ENCODE results near the gene LRRC8D.
"Not testable (repeated sequence)": the region's sequence is repeated elsewhere in the genome, so short reads cannot be mapped to it uniquely, and the experiment has no call there.

Gene LRRC8D

DNA sequence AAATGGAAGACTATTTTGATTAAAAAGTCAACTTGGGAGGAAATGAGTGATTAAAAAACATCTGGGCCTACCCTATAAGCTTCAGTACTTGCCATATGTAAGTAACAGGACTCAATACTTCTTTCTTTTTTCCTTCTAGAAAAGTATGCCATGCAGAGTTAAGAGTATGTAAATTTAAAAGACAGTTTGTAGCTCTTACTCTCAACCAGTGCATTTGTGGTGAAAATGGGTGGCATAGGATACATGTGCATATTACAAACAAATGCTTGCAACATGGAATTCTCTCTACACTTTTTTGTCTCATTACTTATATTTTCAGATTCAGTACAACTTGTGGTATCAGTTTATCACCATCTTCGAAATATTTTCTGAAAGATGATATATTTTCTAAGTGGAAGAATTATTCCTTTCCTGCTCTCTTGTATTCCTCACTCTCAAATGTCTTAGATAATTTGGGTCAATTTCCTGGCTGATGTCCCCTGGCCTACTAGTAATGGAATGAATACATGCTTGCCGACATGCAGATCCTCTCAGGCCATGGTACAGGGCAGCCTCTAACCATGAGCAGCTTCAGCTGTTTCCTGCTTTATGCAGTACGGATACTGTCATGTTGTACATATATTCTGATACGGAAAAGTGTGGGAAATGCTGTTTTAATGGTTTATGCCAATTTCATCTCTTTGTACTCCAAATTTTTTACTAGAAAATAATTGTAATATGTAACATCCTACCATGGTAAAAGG, 92.7 kb downstream of the LRRC8D start:
- no peak for DNase-seq (ENCODE audit: low read depth)

- no peak for DNase-seq (ENCODE audit: low read depth)
Observed at GRCh38 chr1:89917353-89917752, 96.5 kb downstream of the LRRC8D start.

DNA sequence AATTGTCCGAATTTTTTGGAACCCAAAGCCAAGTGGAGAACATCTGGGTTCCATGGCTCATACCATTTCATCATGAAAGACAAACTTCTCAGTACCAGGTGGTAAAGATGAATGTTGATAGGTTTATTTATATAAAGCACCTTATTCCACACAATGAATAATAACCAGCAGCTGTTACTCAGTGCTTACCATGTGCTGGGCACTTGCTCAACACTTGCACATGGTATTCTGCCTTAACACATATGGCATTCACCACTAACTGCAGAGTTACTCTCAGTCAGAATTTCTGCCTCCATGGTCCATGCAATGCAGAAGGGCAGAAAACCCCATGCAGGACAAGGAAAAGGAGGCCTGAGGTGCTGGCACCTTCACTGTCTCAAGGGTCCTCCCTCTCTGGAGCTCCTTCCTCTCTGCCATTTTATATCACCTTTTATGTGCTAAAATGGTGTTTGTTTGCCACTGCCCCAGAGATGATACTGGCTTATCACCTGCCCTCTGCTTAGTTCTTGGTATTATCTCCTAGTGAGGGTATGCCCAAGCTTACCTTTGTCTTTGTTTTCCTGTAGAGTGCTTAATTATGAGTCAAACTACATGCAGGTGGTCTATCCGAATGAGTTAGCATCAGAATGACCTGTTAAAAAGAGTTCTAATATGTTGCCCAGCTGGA, 97.4 kb downstream of the LRRC8D start:
- no peak for DNase-seq (ENCODE audit: low read depth)

- no peak for DNase-seq (ENCODE audit: low read depth)
Observed at GRCh38 chr1:89918794-89919155, 97.9 kb downstream of the LRRC8D start.

- no peak for DNase-seq (ENCODE audit: low read depth)
Observed at GRCh38 chr1:89919174-89919573, 98.3 kb downstream of the LRRC8D start.

- no peak for DNase-seq (ENCODE audit: low read depth)
Observed at GRCh38 chr1:89922911-89923310, 102.1 kb downstream of the LRRC8D start.

GRCh38 chr1:89923517-89923916, 102.7 kb downstream of the LRRC8D start:
- DNase-seq (ENCODE audit: low read depth): no peak

- not testable (repeated sequence) for DNase-seq (ENCODE audit: low read depth)
Observed at GRCh38 chr1:89924075-89924474, 103.2 kb downstream of the LRRC8D start.

- DNase-seq (ENCODE audit: low read depth): no peak
Observed at GRCh38 chr1:89927049-89927448, 106.2 kb downstream of the LRRC8D start.

GRCh38 chr1:89927478-89927877, 106.6 kb downstream of the LRRC8D start:
- no peak for DNase-seq (ENCODE audit: low read depth)

DNA sequence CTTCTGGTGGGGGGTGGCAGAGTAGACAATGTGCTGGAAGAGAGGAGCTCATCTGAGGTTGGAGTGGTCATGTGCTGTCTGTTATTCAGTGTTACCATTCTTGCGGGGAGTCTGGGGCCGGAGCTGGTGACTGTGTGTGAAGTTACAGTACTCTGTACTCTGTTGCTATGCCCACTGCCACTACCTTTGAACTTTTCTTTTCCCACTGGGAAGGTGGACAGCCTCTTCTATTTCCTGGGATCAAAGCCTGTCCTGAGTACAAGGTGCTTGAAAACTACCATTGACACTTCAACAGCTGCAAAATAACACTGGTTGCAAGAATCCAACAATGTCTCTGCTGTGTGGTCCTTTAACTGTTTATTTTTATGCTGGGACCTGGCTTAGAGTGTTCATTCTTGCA, 107.7 kb downstream of the LRRC8D start:
- no peak for DNase-seq (ENCODE audit: low read depth)

GRCh38 chr1:89929467-89930063, 108.7 kb downstream of the LRRC8D start:
- DNase-seq (ENCODE audit: low read depth): no peak

DNA sequence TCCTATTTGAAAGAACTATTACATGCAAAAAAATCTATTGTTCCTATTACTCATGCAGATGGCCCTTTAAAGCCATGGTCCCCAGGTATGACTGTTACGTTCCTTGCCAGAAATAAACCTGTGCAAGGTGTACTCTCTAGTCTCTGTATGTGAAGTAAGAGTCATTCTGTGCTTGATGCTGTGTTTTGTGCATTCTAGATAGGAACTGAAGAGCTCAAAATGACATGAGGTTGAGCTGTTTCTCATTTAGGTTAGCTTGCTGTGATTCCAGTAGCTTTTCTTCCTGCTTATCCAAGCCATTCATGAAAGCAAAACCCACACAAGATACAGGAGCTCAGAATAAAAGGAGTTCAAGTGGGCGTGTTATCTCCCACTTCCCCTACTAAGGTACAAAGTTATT, 109.7 kb downstream of the LRRC8D start:
- DNase-seq (ENCODE audit: low read depth): no peak

- no peak for DNase-seq (ENCODE audit: low read depth)
Observed at GRCh38 chr1:89931964-89932363, 111.1 kb downstream of the LRRC8D start.

- DNase-seq (ENCODE audit: low read depth): no peak
Observed at GRCh38 chr1:89932598-89933364, 111.9 kb downstream of the LRRC8D start.

DNA sequence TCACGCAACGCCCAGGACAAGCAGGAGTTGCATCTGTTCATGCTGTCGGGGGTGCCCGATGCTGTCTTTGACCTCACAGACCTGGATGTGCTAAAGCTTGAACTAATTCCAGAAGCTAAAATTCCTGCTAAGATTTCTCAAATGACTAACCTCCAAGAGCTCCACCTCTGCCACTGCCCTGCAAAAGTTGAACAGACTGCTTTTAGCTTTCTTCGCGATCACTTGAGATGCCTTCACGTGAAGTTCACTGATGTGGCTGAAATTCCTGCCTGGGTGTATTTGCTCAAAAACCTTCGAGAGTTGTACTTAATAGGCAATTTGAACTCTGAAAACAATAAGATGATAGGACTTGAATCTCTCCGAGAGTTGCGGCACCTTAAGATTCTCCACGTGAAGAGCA, 113.6 kb downstream of the LRRC8D start:
- no peak for DNase-seq (ENCODE audit: low read depth)

GRCh38 chr1:89935235-89935634, 114.4 kb downstream of the LRRC8D start:
- DNase-seq (ENCODE audit: low read depth): no peak

DNA sequence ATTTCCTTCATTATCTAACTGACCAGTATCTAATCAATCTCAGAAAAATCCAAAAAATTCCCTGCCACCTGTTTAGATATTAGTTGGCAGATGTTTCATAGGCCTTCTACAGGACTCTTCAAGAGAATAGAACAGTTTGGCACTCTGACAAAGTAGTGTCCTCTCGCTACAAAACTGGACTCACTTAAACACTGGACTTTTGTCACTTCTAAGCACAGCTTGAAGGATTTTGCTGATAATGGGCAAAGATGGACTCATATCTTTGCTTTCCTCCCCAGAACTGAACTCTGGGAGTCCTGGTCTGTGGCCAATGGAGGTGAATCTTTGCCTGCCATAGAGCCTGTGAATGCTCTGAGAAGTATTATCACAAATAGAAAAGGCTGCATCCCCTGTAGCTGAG, 115.9 kb downstream of the LRRC8D start:
- DNase-seq (ENCODE audit: low read depth): no peak

DNA sequence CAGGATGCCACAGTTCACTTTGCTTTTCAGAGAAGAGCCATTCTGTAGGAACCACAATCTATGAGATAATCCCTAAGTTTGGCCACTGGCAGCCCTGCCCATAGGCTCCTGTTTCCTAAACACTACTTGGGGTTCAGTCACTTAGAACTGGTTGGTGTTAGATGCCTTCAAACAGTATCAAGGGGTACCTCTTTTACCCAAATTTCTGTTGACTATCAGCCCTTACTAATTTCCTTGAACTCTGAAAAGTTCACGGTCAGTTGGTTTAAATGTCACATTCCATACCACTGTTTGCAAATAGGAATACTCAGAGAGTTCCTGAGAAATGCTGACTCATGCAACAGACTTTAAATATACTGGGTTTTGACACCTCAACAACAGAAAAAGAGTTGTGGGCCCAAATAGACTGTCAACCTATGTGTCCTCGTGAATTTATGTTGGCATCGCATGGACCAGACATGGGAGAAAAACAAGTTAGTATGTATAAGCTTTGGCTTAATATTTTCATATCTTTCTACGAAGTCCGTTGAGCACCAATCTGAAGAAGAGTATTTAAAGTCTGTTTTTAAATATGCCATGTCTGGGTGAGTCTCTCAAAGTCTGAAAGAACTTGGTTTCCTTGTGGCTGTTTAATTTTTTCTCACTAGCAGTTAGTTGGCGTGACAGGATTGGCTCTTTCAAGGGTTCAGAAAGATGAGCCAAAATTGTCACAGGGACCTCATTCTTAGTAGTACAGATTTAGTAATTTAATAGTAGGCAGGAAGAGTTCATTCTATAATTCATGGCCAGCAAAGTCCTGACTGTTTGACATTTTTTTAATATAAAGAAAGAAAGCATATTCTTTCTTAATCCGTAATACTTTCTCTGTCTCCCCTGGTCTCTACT, 117.6 kb downstream of the LRRC8D start:
- peak; percentile 42 for DNase-seq (ENCODE audit: low read depth)

GRCh38 chr1:89939059-89939570, 118.3 kb downstream of the LRRC8D start:
- DNase-seq (ENCODE audit: low read depth): no peak

GRCh38 chr1:89939693-89940438, 119.0 kb downstream of the LRRC8D start:
- DNase-seq (ENCODE audit: low read depth): no peak

Measured in GM04503 (cell line).